CD4-positive, alpha-beta T cell treated with Interleukin-6 for 4 hours (primary cell): Measurements from ENCODE around the gene GJB6.

ENCODE experiments used
- DNase-seq: peaks from one replicate; pipeline ENCODE4 v3.0.0-alpha.2; 2020; ENCODE audit warnings: mixed read lengths

The GJB6 gene

DNA sequence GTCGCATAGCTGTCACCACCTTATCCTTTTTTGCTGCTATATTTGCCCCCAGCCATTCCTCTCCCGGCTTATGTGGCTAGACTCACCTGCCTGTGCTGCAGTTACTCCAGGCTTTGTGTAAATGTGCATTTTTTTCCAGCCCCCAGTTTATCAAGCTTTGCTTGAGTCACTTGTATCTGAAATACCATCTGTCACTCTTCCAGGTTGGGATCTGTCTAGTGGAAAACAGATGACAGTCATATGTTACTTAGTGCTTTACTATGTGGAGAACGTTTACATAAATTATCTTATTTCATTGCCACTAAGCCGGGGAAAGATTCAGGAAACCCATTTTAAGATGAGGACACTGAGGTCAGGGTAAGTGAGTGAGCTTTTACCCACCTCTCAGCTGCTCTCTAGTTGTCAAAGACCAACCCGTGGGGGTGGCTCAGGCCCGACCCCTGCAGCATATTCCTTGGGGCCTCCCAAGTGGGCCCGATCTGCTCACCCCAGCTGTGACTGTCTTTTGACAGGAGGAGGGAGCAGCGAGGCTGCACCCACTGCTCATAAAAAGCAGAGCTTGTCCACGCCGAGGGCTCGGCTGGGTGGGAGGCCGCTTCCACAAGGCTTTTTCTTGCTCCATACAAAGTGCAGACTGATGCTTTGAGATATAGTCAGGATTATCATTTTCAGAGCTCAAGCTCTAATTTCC, 46.6 kb downstream of the GJB6 start:
- no peak for DNase-seq

DNA sequence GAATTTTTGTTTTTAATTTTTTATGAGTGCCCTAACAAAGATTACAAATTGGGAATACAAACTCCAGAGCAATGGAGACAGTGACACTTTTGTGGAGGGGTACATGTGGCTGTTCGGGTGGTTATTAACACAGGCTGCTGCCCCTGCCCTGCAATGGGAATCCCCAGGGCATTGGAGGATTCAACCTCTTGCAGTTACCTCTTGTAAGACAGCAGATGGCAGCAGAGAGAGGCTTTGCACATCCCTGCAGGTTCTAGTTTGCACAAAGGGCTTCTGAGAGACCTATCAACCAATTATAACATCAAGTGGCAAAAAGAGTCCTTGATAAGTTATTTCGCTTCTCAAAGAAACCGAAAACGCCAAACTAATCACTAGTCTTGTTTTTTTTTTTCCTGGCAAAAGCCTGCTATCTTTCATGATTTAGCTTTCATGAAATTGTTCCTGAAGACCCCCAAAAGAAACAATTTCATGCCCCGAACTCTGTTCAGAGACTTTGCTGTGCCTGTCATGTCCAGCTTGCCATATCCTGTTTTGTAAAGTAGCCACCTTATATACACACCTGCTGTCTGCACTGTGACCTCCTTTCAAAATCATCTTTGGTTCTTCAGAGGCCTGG, 49.8 kb downstream of the GJB6 start:
- DNase-seq, result peak; percentile 59

DNA sequence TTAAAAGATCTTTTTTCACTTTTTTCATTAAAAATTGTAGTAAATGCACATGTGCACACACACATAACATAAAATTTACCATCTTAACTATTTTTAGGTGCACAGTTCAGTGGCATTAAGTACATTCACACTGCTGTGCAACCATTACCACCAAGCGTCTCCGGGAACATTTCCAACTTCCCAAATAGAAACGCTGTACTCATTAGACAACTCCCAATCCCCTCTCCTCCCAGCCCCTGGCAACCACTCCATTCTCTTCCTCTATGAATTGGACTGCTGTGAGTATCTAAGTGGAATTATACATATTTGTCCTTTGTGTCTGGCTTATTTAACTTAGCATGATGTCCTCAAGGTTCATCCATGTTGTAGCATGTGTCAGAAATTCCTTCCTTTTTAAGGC, 50.9 kb downstream of the GJB6 start:
- DNase-seq, result no peak

DNA sequence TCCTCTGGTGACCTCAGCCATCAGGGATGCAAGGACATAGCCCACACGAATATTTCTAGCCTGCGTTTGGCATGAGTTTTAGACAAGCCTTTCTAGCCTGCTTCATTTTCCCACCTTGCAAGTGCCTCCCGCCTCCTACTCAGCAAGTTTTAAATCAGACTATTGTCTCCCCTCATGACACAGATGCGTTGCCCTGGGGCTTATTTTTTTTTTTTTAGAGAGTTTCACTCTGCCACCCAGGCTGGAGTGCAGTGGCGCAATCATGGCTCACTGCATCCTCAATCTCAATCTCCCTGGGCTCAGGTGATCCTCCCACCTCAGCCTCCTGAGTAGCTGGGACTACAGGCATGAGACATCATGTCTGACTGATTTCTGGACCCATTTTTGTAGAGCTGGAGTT, 54.0 kb downstream of the GJB6 start:
- no peak for DNase-seq

DNA sequence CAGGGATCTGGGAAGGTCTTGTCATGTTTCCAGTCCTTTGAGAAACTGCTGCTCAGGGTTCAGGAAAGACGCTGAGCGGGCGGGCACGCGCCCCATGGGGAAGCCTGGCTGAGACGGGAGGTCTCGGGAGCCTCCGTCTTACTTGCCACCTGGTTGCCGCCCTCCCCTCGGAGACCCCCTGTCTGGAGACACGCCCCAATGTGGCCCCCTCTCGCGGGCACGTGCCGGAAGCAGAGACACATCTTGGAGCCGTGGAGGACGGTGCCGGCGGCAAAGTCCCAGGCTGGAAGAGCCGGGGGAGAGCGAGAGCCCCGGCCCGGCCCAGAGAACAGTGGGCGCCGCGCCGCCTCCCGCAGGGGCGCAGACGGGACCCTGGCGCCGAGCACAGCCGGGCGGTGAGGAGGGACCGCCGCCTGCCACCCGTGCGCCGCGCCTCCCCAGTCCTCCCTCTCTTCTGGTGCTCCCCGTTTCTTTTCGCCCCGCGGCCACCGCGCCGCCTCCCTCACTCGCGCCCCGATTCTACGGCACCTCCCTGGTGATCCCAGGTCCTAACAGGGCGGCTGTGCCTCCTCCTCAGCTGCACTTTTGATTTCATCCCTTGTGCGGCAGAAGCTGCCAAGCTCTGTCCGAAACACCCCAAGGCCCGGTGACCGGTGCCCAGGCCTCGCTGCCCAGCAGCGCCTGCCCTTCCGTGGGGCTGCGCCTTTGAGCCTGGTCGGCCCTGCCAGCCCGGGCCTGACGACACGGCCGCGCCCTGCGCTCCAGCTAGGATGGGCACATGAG, 54.9 kb downstream of the GJB6 start:
- no peak for DNase-seq

DNA sequence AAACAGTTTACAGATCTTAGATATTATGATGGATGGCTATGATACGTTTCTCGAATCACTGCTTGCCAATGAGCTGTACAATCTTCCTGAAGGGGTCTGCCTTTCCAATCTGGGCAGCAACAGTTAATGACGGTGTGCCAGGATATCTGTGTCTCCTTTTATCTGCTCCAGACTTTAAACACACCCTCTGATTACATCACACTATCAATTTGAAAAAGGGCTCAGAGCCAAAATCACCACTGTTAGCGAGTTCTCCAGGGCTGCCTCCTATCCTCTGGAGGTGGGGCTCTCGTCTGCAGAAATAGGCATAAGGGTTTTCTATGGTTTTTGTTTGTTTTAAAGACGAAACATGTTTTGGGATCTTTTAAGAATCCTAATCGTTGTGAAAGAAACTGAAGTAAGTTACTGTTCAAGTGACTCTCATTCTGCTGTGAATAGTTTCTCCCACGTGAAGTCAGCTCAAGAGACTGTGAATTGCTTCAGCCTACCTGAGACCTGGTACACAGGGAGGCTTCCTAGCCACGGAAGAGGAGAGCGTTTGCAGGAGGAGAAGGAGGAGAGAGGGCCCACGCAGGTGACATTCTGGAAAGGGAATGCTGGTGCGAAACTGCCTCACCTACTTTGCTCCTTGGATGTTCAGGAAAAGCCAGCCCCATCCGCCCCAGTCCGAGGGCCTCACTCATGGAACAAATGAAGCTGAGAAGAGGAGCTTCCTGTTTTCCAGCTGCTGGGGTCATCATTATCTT, 56.0 kb downstream of the GJB6 start:
- DNase-seq, result no peak

DNA sequence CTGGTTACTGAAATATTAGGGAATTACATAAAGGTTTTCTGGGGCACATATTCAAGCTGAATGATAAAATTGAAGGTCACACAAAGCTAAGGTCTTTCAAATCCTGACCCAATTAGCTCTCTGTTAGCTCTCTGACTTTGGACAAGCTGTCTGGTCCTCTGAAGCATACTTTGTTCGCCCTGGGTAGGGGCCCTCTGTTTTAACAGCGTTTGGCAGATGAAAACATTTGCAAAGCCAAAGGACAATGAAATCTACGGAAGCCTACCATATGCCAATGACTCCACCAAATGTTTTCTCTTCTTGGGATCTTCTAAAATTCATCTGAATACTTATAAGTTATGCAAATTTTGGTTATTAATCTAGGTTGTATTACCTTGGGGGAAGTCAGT, 56.7 kb downstream of the GJB6 start:
- no peak for DNase-seq

DNA sequence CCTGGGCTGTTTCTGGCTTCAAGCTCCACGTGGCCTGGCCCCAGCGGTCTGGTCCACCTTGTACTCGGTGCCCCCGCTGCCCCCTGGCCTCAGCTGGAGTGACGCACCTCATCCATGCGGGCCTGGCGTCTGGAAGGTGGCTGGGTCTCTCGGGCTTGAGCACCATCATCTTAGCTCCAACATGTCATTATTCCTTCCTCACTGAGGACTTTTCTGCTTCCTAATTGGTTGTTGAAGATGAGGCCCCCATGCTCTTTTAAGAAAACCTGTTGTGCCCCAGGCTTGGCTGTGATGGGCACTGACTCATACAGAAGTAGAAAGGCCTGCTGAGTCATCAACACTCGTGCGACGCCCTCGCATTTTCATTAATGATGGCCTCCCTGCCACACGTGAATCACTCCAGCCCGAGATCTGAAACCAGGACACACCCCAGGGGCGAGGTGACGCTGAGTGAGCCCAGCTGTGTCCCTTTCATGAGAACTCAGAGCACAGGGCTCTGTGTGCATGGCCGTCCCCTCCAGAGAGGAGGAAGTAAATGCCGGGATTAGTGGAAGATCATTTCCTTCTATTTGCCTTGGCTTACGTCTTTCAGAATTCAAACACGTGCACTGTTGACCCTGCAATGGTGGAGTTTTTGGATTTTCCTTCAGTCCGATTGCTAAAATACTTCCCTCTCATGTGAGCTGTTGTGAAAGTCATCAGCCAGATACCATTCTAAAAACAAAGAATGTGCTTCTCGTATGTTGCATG, 57.3 kb downstream of the GJB6 start:
- peak; percentile 64 for DNase-seq

DNA sequence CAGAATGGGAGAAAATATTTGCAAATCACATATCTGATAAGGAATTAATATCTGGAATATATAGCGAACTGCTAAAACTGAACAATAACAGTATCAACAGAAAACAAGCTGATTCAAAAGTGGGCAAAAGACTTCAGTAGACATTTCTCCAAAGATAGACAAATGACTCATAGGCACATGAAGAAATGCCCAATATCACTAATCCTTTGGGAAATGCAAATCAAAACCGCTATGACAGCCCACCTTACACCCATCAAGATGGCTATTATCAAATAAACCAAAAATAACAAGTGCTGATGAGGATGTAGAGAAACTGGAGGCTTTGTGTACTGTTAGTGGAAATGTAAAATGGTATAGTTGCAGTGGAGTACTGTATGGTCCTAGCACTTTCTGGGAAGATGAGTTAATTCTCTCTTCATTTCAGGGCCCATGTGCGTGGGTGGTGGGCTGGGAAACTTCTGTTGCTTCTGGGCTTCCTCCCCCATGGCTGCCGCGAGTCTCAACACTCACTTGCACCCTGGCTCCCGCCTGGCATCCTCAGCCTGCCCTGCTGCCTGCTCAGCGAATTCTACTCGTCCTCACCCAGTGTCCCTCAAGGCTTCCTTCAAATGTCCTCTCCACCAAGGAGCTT, 58.9 kb downstream of the GJB6 start:
- no peak for DNase-seq
